Activated CD4-positive, CD25-positive, alpha-beta regulatory T cell treated with anti-CD3 and anti-CD28 coated beads, Interleukin-2, amount 50 U/mL, for 16 hours (primary cell): ENCODE measurements around the gene ME3.

Experiments used
- DNase-seq: peaks from one replicate; pipeline ENCODE4 v3.0.0-alpha.2; 2020; ENCODE audit warnings: low read depth, low spot score

Gene ME3

DNA sequence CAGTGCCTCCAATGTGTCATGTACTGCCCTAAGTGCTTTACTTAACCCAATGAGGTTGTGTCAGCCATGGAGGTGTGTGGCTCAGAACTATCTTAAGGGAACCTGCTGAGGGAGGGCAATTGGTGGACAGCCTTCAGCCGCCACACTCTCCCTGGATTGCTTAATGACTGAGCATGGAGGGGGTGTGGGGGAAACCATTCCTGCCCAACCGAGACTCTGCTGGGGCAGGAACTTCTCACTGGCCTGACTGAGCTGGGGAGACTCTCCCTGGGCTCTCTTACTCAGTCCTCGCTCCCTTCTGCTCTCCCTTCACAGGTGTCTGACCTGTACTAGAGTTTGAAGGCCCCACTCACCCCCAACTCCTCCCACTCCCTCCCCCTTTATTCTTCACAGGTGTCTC lies 183.0 kb downstream of the ME3 start:
- no peak for DNase-seq

DNA sequence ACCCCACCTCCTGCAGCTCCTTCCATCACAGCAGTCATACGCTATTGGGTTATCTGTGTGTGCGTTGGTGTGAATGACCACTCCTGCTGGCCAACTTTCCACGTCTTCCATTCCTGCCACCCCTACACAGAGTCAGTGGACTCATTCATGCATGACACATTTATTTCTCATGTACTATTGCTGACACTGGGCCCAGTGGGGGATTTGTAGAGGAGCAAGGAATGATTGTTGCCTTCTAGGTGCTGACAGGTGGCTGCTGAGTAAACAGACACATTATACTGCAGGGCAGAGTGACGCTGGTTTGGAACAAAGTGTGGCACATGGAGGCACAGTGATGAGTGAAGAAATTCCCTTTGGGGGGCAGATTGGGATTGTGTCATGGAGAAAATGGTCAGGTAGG lies 183.9 kb downstream of the ME3 start:
- no peak for DNase-seq

DNA sequence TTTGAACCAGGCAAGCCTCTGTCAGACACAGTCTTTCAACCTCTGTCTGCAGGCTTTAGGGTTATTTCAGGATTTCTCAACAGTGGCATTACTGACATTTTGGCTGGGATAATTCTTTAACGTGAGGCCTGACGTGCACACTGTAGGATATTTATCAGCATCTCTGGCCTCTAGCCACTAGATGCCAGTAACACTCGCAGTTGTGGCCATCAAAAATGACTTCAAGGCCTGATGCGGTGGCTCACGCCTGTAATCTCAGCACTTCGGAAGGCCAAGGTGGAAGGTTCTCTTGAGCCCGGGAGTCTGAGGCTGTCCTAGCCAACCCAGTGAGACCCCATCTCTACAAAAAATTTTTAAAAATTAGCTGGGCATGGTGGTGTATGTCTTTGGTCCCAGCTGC lies 184.7 kb downstream of the ME3 start:
- no peak for DNase-seq

DNA sequence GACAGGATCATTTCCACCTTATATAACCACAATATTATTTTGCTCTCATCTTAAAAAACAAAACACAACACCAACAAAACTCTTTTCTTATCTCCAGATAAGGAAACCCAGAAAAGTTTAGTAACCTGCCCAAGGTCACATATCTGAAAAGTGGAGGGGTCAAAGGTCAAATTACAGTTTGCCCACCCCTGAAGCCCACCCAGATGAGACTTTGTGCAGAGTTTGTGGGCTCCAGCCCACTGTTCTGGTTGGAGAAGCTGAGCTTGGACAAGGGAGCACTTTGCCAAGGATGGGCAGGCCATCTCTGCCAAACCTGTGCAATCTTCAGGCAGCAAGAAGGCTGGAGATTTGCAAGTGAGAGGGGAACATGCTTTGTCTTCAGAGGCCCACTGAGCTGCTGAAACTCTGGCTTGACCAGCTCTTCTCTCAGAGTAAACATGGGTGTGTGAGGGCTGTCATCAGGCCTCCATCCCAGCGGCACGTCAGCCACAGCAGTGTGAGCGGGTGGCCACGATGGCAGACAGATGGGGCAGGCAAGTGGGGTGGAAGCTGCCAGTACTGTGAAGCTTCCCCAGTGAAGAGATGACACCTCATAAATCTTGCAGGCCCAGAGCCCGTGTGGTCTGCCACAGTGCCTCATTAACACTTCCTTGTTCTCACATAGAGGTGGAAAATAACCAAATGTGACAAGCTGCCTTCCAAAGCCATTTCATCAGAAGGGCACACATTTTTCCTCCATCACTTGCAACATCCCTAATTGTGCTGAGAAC lies 186.0 kb downstream of the ME3 start:
- DNase-seq: no peak

DNA sequence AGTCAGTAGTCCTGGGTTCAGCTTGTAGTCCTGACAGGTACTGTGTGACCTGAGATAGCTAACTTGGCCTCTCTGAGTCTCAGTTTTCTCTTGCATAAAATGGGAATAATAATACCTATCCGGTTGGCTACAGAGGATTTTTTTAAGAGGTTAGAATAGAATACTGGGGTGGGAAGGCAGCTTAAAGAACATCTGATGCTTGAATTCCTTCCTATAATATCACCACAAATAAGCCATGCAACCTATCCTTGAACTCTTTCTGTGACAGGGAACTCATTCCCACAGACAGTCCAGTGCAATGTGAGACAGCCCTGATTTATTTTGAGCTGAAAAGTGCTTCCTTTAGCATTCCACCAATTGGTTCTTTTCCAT lies 187.6 kb downstream of the ME3 start:
- no peak for DNase-seq

DNA sequence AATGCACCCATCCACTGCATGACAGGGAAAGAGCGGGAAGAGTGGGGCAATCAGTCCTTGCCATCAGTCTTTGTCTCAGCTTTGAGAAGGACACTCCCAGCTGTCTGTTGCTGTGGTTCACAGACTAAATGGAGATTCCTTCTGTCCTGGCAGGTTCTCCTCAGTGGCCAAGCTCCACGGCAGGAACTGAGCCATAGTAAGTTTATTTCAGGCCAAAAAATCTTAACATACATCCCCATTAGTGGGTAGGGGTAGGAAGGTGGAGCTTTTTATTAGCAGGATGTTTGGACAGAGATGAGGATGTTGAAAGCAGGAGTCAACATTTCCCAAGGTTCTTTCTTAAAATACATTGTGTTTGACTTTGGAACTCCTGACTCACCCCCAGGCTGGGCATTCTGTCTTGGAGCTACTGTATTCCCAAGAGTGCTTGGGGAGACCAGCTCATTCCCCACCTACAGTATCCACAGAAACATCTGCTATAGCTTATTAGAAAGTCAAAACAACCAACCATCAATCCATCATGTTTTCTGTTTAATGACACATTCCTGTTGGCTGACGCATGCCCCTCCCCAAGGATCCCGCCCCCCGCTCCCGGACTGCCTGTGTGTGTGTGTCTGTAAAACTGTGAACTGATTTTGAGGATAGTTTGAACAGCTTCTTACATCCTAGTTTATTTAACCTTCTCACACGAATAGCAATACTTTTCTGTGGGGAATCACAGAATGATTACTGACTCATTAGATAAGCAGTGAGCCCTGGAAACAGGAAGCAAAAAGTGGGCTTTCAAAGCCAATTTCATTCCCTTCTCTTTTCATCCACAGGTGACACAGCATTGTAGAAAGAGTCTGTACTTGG lies 188.2 kb downstream of the ME3 start:
- DNase-seq: no peak

DNA sequence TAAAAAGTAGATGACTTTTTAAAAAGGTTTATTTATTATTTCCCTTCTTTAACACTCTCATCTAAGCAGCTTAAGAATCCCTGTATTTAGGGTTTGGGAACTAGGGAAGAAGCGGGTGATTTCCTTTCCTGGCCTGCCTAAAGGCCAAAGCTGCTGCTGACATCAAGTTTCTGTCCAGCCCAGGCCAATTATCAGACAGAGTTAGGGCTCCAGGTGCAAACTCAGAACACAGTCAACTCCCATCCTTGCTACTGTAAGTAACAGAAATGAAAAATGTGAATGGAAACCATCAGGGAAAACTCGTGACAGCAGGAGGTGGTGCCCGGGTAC lies 188.8 kb downstream of the ME3 start:
- no peak for DNase-seq

DNA sequence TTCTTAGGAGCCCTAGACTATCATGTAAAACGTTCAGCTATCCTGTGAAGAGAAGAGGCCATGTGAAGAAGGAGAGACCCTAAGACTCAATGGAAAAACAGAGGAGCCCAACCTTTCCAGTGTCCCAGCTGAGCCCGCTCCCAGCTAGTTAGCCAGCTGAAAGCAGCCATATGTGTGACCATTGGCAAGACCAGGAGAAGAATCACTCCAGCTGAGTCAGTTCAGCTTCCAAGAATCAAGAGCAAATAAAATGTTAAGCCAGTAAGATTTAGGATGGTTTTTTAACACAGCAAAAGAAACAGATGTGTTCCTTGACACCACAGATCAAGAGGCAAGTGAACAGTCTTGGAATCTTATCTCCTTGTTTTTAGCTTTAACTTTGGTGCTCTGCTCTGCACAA lies 189.7 kb downstream of the ME3 start:
- no peak for DNase-seq

DNA sequence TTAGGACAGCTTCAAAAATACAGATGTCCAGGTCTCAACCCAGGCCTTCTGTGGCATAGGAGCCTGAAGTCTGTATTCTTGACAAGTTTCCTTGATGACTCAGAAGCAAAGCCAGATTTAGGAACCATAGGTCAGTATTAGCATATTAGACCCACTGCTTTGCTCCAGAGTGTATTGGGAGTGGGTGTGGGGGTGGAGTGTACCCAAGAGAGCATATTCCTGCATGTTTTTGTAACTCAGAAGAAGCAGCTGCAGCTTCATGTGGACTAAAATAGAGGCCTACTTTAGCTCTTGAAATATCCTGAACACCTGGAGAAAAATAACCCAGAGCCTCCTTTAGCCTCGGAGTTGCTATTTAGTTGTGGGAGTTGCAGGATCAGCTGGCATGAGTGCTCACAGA lies 191.0 kb downstream of the ME3 start:
- DNase-seq: no peak

DNA sequence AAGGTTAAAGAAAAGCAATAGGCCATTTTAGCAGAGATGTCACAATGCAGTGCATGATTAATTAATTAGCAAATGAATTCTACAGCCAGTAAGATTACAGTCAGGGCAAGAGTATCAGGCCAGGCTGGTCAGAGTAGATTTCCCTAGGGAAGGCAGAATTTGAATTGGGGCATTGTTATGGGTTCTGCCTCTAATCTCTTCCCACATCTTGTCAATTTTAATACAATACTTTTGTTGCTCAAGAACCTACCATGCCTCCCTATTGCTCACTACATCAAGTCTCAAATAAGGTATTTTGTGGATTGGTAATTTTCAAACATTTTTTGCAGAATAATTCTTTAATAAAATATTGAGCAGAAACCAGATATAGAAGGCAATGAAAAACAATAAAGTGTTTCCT lies 194.1 kb downstream of the ME3 start:
- DNase-seq: no peak

DNA sequence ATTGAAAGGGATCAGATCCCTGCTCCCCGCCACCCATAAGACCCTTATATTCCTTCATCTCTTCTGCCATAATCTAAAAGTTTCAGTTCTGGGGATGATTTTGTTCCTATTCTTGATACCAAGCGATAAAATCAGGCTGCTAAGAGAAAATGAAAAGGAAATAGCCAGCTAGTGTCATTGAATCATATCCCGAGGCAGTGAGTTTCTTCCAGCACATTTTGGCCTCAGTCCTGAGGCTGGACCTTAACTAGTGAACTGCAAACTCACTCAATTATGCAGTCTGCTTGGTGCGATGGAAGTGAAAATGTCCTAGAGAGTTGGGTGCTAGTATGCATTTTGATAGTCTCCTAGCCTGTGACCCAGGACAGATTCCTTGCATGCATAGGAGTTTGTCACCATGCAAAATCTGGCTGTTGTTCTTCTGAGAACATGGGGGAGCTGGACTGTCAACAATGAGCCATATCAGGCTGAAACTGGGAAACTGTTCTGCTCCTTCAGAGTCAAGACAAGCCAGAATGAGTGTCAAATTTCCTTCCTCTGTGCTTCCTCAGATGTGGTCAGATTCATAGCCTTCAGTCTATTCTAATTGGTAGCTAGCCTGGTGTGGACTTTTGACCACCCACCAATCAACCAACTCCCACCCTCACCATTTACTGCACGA lies 194.8 kb downstream of the ME3 start:
- no peak for DNase-seq

DNA sequence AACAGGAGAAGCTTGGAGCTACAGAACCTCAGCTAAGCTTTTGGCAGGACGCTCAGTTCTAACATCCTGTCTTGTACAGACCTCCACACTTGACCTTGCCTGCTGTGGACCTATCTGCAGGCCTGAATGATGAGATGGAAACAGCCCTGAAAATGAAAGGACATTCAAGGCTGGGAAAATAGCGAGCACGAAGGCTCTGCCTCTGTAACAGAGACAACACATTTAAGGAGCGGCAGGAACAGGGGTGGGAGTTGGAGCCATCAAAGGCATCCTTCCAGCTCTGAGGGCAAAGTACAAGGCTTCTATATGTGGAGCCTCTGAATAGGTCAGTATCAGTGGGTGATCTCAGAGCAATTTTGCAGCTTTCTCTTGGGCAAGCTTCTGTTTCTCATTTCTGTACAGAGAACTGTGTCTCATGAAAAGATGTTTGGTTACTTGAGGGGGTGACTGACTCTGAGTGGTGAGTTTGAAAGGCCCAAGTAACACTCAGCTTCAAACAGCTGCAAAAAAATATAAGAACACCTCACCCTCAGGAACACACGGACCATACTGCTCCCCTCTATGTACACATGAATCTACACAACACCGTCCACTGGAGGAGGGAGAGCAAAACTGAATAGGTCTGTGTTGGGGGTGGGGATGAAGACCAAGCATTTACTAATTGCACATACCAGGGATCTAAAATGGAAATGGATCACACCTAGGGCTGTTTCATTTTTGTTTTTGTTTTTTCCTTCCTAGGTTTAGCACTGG lies 196.1 kb downstream of the ME3 start:
- DNase-seq: no peak

DNA sequence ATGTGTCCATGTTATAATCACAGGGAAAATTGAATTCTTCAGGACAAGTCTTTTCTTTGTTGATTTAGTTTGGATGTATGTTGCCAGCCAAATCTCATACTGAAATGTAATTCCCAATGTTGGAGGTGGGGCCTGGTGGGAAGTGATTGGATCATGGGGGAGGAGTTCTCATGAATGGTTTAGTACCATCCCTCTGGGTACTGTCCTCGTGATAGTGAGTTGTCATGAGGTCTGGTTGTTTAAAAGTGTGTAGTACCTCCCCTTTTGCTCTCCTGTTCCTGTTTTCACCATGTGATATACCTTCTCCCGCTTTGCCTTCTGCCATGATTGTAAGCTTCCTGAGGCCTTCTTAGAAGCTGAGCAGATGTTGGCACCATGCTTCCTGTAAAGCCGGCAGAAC lies 197.4 kb downstream of the ME3 start:
- DNase-seq: no peak

DNA sequence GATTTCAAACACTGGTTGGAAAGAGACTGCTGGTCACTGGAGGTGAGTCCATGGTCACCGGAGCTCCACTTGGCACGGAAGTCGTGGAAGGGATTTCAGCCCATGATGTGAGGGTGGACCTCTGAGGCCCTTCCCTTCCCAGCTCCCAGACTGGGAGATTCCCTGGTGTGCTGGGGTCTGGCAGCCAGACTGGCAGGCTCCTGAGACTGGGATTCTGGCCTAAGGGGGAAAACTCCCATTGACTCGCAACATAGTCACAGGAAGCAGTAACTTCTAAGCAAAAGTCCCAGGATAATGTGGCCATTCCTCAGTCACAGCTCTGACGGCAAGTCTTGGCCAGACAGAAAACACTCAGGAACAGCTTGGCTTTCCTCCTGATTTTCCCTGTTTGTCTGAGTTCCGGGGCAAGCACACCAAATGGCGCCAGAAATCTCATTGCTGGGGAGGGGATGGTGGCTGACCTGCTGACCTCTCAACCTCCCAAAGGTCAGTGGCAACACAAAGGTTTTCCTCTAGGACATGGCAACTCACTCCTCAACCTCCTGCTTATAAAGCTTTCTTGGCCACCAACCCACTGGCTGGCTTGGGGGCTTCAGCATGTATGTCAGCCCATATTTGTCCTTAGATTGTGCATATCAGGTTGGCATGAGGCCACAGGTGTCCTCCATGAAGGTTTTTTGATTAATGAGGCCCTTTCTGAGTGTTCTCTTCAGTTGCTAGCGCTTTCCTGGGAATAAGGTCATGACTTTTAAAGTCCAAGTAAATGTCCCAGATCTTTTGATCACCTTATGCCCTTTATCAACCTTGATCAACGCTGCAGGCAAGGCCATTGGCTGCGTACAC lies 198.2 kb downstream of the ME3 start:
- DNase-seq: no peak

DNA sequence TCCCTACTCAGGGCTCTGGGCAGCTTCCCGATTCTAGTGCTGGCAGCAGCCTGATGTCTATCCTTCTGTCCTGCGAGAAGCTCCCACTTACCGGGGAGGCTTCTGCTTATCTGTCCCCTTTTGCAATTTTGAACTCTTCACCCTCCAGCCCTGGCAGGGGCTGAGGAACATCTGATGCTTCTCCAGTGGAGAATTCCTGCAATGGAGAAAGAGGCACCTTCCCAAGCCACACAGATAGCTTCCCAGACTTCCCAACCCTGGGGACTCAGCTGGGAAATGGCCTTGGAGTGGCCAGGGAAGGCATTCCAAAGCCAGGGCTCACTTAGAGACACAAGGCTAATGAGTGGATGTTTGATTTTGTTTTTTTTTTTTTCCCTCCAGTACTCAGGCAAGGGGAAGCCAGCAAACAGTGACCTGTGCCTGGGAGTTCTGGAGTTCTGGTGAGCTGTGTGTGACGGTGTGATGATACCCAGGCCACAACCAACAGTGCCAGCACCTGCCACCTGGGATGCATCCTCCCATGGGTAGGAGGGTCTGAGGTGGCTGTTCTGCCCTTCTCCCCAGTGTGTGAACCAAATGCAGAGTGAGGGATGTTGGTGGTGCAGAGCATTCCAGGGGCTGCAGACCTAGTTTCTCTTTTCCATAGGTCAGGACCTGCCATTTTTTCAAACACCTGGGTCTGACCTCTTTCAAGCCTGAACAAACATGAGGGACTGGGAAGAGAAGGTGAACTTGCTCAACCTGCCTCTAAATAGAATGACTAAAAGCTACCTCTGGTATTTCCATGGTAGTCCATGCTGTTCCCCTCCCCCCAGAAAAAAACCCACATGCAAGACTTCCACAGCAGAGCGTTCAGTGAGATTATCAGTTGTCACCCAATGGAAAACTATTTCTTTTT lies 202.7 kb downstream of the ME3 start:
- DNase-seq: no peak

DNA sequence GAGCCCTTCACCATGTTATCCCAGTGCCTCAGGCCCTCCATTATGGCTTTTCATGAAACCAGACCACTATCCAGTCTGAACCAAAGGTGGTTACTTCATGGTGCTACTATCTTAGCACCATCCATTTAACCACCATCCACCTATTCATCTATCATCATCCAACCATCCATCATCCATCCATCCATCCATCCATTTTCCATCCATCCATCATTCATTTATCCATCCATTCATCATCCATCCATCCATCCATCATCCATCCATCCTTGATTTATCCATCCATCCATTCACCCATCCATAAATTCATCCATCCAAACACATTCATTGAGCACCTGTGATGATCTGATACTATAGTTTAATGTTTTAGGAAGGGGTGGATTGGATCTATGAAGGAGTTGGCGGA lies 204.2 kb downstream of the ME3 start:
- DNase-seq: no peak

DNA sequence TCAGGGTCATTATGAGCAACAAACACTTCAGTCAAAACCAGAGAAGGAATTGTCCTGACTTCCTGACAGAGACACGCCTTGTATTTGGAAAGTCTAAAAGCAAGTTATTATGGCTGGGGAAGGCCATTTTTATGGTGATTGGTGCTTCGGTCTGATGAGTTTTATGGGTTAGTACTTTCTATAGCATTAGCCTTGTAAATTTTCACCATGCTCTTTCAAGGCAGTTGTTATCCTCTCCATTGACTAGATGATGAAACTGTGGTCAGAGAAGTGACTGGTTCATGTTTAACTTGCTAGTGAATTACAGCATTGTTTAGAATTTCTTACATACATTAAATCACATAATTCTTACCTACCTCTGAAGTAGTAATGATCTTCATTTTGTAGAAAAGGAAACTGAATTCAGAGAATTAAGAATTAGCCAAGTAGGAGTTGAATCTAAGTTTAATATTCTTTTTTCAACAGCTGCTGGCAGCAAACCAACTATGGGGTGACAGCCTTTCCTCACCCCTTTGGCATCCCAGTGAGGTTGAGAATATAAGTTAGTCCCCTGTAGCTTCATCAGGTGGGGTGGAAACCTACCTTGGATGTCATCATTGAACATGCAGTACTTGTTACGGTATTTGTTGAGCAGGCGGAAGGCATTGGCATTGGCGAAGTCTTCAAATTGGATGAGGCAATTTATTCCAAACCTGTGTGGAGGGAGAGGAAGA lies 207.8 kb downstream of the ME3 start:
- no peak for DNase-seq

DNA sequence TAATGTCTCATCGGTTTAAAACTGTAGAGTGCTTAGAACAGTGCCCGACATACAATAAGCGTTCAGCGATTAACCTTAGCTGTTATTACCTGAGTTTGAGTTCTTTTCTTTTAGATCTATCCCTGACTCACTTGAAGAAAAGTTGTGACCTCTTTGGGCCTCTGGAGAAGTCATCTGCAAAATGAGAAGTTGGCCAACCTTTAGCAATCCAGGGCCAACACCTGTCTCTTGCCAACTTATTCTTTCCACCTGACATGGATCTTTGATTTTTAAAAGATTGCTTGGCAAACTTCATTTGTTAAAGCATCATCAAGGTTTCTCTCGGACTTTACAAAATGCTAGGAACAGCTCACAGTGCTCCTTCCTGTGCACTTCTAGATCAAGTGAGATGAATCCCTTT lies 208.5 kb downstream of the ME3 start:
- no peak for DNase-seq

DNA sequence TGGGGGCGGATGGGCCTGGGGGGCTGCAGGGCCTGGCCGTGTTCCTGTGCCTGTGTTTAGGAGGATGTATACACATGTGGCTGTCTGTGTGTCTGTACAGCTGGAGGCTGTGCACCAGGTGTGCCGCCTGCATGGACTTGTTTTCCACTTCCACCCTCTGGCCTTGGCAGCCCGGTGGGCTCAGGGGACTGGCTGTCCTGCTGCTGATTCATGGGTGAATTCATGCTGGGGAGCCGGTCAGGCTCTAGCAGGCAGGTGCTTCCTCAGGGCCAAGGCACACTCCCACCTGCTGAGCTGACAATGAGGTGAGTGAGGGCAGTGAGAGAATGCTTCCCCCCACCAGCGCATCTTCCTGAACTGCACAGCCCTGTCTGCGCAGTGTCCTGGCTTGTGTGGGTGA lies 209.3 kb downstream of the ME3 start:
- DNase-seq: no peak

DNA sequence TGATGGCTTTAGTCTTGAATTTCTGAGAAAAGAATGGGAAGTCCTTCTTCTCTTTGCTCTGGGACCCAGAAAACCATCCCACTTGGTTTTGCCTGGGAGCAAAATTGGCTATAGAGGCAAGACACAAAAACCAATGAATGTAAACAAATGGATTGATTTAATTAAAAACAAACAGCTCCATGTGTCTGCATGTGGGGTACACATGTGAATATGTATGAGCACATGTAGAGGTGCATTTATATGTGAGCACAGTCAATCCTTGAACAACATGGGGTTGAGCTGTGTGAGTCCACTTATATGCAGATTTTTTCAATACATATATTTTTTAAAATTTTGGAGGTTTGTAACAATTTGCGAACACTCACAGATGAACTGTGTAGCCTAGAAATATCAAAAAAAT lies 210.5 kb downstream of the ME3 start:
- no peak for DNase-seq
